ENCODE results near the gene CDKL1.

CDKL1 gene

DNA sequence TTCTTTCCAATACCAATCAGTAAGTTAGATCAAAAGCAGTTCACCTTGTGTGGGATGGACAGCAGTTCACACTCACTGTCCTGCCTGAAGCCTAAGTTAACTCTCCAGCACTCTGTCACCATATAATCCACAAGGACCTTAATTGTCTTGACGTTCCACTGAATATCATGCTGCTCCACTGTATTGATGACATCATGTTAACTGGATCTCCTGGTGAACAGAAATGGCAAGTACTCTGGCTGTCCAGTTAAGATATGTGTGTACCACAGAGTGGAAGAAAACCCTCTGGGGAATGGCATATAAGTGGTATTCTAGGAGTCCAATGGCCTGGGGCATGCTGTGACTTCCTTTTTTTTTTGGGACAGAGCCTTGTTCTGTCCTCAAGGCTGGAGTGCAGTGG is 16.2 kb downstream of the CDKL1 start:
- intact Hi-C loops (cut with DNase I; ENCODE audit: low total_unique reads), result no loop called here

DNA sequence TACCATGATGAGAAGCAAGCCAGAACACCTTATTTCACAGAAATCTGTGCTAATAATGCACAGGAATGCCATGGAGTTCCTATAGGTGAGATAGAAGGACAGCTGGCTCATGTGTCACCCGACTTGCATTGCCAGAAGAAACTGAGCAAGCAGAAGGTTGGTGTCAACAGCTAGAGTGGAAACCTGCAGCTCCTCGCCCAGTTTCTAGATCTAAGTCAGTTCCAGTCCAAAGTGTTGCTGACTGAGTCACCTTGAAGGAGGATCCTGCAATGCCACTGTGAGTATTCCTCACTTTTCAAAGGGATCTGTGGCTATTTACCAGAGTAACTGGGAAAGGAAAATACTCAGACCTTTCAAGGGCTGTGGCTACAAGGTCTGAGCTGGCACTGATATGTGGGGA is 17.1 kb downstream of the CDKL1 start:
- Histone ChIP-seq H3K4me3 (no peak overlapping the region), H3K9me3 (no peaks in the 10 kb centered on the region), H3K36me3 (no peaks in the 10 kb centered on the region), H3K27ac (no peak overlapping the region), H3K4me1 (peaks cover 0 to 8% (median 0%) of the 10 kb centered on the region in 4 donors), H3K27me3 (no peaks in the 10 kb centered on the region)
- intact Hi-C loops (cut with DNase I; ENCODE audit: low total_unique reads), result no loop called here
- DNase-seq, result no peak
- TF ChIP-seq, protein P1, sequence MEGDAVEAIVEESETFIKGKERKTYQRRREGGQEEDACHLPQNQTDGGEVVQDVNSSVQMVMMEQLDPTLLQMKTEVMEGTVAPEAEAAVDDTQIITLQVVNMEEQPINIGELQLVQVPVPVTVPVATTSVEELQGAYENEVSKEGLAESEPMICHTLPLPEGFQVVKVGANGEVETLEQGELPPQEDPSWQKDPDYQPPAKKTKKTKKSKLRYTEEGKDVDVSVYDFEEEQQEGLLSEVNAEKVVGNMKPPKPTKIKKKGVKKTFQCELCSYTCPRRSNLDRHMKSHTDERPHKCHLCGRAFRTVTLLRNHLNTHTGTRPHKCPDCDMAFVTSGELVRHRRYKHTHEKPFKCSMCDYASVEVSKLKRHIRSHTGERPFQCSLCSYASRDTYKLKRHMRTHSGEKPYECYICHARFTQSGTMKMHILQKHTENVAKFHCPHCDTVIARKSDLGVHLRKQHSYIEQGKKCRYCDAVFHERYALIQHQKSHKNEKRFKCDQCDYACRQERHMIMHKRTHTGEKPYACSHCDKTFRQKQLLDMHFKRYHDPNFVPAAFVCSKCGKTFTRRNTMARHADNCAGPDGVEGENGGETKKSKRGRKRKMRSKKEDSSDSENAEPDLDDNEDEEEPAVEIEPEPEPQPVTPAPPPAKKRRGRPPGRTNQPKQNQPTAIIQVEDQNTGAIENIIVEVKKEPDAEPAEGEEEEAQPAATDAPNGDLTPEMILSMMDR (IDR thresholded peaks at IDR 0.05), result no peak

More for the DNA sequence above, 16.2 kb downstream of the CDKL1 start:
- Histone ChIP-seq H3K27me3 (no peaks in the 10 kb centered on the region), H3K27ac (no peak overlapping the region), H3K36me3 (no peaks in the 10 kb centered on the region), H3K9me3 (no peaks in the 10 kb centered on the region), H3K4me3 (no peak overlapping the region), H3K4me1 (peaks cover 0 to 8% (median 0%) of the 10 kb centered on the region in 4 donors)
- TF ChIP-seq, protein P1 (IDR thresholded peaks at IDR 0.05), result no peak
- no peak for DNase-seq

DNA sequence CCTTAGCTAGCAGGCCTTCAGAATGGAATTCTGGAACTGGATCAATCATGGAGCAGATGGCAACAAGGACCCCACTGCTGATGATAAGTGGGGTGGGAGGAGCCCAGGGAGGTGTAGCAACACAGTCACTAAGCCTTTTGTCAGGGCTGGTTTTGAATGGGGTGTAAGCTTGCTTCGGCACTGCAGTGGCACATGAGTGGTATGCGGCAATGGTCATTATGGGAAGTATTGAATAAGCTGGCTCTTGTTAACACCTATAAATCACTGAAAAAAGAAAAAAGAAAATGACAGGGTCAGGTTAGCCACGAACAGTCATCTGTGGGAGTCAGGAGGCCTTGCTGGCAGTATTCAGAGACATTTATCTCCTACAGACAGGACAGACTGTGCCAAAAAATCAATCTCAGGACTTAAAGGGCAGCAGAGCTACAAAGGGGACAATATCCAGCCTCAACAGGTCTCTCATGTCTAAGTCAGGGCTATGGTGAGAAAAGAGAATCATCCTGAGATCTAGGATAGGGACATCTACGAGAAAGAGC is 19.1 kb downstream of the CDKL1 start:
- no peak for DNase-seq
- H3K4me3 ChIP-seq, result no peak overlapping the region

DNA sequence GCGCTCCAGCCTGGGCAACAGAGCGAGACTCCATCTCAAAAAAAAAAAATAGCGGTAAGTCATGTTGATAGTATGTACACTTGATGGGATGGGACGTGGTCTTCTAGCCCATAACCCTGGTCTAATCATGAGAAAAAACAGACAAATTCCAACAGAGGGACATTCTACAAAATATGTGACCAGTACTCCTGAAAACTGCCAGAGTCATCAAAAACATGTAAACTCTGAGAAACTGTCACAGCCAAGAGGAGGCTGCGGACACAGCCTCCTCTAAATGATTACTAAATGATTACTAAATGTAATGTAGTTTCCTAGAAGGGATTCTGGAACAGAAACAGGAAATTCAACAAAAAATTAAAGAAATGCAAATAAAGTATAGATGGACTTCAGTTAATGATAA is 20.9 kb downstream of the CDKL1 start:
- no peaks in the 10 kb centered on the region for H3K36me3 ChIP-seq
- intact Hi-C loops (cut with DNase I; ENCODE audit: low total_unique reads), result no loop called here
- no peaks in the 10 kb centered on the region for H3K9me3 ChIP-seq
- TF ChIP-seq, protein P1 (IDR thresholded peaks at IDR 0.05), result no peak
- DNase-seq, result no peak
- H3K4me3 ChIP-seq, result no peak overlapping the region
- H3K27ac ChIP-seq, result no peak overlapping the region
- peaks cover 0 to 8% (median 0%) of the 10 kb centered on the region in 4 donors for H3K4me1 ChIP-seq
- H3K27me3 ChIP-seq, result no peaks in the 10 kb centered on the region

More for the DNA sequence above, 19.1 kb downstream of the CDKL1 start:
- H3K27ac ChIP-seq, result no peak overlapping the region
- no peaks in the 10 kb centered on the region for H3K36me3 ChIP-seq
- intact Hi-C loops (cut with DNase I; ENCODE audit: low total_unique reads), result no loop called here
- no peaks in the 10 kb centered on the region for H3K27me3 ChIP-seq
- peaks cover 0 to 8% (median 0%) of the 10 kb centered on the region in 4 donors for H3K4me1 ChIP-seq
- TF ChIP-seq, protein P1 (IDR thresholded peaks at IDR 0.05), result no peak
- no peaks in the 10 kb centered on the region for H3K9me3 ChIP-seq

DNA sequence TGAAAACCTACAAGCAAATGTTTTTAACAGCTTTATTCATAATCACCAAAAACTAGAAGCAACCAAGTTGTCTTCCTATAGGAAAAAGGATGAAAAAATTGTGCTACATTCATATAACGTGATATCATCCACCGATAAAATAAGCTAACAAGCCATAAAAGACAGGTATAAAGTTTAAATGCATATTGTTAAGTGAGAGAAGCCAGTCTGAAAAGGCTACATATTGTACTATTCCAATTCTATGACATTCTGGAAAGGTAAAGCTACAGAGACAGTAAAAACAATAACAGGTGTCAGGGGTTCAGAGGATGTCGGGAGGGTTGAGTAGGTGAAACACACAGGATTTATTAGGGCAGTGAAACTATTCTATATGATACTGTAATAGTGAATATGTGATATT is 22.7 kb downstream of the CDKL1 start:
- intact Hi-C loops (cut with DNase I; ENCODE audit: low total_unique reads), result no loop called here
- Histone ChIP-seq H3K27ac (no peak overlapping the region), H3K9me3 (no peaks in the 10 kb centered on the region)

More for the DNA sequence above, 22.7 kb downstream of the CDKL1 start:
- Histone ChIP-seq H3K36me3 (no peaks in the 10 kb centered on the region), H3K4me3 (no peak overlapping the region), H3K4me1 (peaks cover 0 to 8% (median 0%) of the 10 kb centered on the region in 4 donors), H3K27me3 (no peaks in the 10 kb centered on the region)
- TF ChIP-seq, protein P1 (IDR thresholded peaks at IDR 0.05), result no peak
- no peak for DNase-seq

Data from tibial artery (tissue), 4 donors.